RCC 7860 (cell line): ENCODE measurements around the gene DENND1A.
A peak's percentile ranks its signal among the peaks of the same experiment; 100 is the strongest.

ENCODE experiments used
- DNase-seq: peaks from one replicate; pipeline ENCODE4 v3.0.0-alpha.2; 2015; ENCODE audit warnings: low spot score
- FAIRE-seq: peaks from 2 replicates; lab custom pipeline; 2012; peaks lifted over from hg19 to GRCh38; lab: Jason Lieb, UNC

The DENND1A gene

GRCh38 chr9:123338710-123339665 lies 590.9 kb downstream of the DENND1A start:
- FAIRE-seq (no peak), DNase-seq (peak; percentile 70)

DNA sequence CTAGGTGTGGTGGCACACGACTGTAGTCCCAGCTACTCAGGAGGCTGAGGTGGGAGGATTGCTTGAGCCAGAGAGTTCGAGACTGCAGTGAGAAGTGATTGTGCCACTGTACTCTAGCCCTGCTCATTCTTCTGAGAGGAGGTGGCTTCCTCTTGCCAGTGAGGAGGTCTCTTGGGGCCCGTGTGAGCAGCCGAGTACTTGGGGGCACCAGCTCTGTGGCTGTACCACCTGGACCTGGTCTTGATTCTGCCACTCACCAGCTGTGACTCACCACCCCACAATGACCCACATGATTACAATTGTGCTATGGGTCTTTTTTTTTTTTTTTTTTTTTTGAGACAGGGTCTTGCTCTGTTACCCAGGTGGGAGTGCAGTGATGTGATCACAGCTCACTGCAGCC lies 592.0 kb downstream of the DENND1A start:
- no peak for FAIRE-seq
- no peak for DNase-seq

GRCh38 chr9:123336959-123337358 lies 593.0 kb downstream of the DENND1A start:
- FAIRE-seq (no peak), DNase-seq (no peak)

GRCh38 chr9:123336449-123336848 lies 593.5 kb downstream of the DENND1A start:
- FAIRE-seq, result no peak
- DNase-seq, result no peak

- no peak for DNase-seq
- no peak for FAIRE-seq
These were observed 594.0 kb downstream of the DENND1A start for GRCh38 chr9:123335986-123336329.

DNA sequence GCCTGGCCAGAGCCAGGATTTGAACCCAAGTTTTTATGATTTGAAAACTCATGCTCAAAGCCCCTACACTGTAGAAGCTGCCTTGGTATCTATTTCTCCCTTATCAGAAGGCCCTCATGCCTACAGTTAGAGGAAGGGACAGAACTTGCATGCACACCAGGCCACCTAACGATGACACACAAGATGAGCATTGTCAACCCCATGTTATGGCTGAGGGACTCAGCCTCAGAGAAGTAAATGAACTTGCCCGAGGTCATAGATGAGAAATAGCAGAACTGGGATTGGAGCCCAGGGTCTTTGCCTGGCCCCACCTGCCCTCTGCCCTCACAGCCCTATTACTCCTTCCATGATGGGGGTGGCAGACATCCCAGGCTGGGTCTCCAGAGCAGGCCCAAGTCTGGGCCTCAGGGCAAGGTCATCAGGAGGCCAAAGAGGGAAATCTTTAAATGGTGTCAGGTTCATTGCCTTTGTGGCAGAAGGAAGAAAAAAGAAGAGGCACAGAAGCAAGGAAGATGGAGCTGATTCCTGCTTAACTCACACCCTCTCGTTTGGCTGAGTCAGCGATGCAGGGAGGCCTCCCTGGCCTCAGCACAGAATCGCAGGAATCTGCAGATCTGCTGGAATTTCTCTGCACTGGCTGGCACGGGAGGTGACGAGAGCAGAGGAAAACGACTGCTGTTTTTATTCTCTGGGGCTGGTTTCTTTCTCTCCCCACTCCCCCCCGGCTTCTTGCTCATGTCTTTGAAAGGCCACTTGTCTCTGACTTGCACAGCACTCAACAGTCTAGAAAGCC lies 594.5 kb downstream of the DENND1A start:
- FAIRE-seq (no peak), DNase-seq (peak; percentile 61)

DNA sequence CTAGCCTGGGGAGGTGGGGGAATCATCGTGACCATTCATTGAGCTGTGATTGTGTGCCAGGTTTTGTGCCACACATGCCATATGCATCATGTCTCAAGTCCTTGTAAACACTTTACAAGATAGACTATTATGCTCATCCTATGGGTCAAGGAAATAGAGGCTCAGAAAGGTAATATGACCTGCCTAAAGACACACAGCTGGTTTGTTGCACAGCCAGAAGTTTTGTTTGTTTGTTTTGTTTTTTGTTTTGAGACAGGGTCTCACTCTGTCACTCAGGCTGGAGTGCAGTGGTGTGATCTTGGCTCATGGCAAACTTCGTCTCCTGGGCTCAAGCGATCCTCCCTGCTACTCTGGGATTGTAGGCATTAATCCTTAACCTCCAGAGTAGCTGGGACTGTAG lies 595.3 kb downstream of the DENND1A start:
- no peak for FAIRE-seq
- no peak for DNase-seq

- DNase-seq (peak; percentile 34), FAIRE-seq (peak; percentile 15)
These were observed 596.8 kb downstream of the DENND1A start for GRCh38 chr9:123333058-123333669.

- no peak for FAIRE-seq
- no peak for DNase-seq
These were observed 598.4 kb downstream of the DENND1A start for GRCh38 chr9:123331346-123332060.
